GM15510 (cell line): ENCODE data around the gene SUFU.
A peak's percentile ranks its signal among the peaks of the same experiment; 100 is the strongest.

Experiments
- POLR2A ChIP-seq: IDR thresholded peaks from 3 replicates; pipeline ENCODE4 v1.6.1; 2011; ENCODE audit warnings: borderline replicate concordance; ENCODE audit not compliant: insufficient read length; ENCODE audit errors: extremely low read depth

SUFU gene

DNA sequence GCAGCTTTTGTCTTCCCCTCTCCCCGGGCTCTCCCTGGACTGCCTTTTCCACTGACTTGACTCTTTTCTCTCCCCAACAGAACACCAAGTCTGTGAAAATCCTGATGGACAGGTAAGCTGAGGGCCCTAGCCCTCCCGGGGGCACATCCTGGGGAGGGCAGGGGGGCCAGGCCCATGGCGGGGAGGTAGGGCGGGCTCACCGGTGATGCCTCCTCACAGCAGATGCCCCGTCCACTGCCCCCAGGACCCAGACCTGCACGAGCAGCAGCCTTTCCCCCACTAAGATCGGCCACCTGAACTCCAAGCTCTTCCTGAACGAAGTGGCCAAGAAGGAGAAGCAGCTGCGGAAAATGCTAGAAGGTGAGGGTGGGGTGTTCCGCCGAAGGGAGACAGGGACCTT lies 152.3 kb downstream of the SUFU start:
- TF ChIP-seq POLR2A = no peak

DNA sequence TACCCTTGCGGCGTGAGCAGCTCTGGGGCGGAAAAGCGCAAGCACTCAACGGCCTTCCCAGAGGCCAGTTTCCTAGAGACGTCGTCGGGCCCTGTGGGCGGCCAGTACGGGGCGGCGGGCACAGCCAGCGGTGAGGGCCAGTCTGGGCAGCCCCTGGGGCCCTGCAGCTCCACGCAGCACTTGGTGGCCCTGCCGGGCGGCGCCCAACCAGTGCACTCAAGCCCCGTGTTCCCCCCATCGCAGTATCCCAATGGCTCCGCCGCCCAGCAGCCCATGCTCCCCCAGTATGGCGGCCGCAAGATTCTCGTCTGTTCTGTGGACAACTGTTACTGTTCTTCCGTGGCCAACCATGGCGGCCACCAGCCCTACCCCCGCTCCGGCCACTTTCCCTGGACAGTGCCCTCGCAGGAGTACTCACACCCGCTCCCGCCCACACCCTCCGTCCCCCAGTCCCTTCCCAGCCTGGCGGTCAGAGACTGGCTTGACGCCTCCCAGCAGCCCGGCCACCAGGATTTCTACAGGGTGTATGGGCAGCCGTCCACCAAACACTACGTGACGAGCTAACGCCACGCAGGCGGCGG lies 153.1 kb downstream of the SUFU start:
- no peak for TF ChIP-seq POLR2A

GRCh38 chr10:102657451-102657850 lies 153.7 kb downstream of the SUFU start:
- no peak for TF ChIP-seq POLR2A

DNA sequence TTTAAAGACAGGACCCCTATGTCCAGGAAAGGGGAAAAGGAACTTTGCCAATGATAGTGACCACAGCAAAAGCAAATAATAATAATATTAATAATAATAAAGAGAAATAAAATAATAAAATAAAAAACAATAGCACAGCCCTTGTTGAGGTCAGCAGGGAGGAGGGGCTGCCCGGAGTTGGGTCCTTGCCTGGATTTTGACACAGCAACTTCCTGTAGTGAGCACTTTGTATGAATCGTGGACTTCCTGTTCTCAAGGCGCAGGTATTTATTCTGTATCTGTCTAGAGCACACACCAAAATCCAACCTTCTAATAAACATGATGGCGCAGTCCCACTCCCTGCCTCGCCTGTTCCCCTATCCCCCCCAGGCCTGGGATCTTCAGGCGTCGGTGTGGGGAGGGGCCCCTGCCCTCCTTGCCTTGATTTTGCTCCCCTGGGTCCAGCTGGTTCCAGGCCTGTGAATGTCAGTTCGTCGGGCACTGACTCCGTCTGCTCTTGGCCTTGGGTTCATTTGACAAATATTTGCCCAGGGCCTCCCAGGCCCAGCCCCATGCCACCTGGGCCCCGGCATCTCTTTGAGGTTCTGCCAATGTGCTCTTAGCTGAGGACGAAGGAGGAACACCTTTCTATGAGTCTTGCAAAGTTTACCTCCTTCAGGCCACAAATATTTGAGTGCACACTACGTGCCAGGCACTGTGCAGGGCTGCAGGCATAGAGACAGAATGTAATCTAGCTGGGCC lies 154.4 kb downstream of the SUFU start:
- TF ChIP-seq POLR2A = no peak

GRCh38 chr10:102658802-102659201 lies 155.0 kb downstream of the SUFU start:
- TF ChIP-seq POLR2A = no peak

DNA sequence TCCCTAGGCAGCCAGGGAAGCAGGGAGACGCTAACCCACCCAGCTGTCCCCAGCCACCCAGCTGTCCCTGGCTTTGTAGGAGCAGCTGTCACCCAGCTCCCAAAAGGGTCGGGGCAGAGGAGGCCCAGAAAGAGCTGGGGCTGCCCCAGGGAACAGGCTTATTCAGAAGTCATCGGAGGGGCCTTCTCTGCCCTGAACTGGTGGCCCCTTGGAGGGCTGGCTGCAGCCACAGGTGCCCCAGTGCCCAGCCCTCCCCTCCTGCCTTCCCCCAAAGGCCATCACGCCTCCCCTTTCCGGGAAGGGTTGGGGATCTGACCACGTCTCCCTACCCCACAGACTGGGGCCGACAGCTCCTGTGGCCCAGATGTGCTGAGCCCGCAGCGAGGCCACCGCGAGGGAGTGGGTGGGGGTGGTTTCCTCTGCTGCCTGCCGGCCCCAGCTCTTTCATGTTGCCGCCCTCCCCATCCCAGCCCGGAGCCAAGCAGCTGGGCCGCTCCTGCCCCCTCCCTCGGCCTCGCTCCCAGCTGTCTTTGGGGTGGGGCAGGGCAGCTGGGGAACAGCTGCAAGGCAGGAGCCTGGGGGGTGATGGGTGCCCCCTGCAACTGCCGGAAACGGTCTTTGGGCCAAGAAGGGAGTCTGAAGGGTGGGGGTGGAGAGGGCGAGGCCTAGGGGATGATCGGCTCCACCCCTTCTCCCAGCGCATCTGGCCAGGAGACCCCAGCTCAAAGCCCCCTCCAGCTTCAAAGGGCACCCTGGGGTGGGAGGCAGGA lies 157.3 kb downstream of the SUFU start:
- TF ChIP-seq POLR2A = peak; percentile 51

- no peak for TF ChIP-seq POLR2A
These were observed 157.9 kb downstream of the SUFU start for GRCh38 chr10:102661658-102662028.

- TF ChIP-seq POLR2A = no peak
These were observed 162.2 kb downstream of the SUFU start for GRCh38 chr10:102665904-102666509.

- no peak for TF ChIP-seq POLR2A
These were observed 164.7 kb downstream of the SUFU start for GRCh38 chr10:102668326-102669107.

- no peak for TF ChIP-seq POLR2A
These were observed 165.7 kb downstream of the SUFU start for GRCh38 chr10:102669206-102670064.

DNA sequence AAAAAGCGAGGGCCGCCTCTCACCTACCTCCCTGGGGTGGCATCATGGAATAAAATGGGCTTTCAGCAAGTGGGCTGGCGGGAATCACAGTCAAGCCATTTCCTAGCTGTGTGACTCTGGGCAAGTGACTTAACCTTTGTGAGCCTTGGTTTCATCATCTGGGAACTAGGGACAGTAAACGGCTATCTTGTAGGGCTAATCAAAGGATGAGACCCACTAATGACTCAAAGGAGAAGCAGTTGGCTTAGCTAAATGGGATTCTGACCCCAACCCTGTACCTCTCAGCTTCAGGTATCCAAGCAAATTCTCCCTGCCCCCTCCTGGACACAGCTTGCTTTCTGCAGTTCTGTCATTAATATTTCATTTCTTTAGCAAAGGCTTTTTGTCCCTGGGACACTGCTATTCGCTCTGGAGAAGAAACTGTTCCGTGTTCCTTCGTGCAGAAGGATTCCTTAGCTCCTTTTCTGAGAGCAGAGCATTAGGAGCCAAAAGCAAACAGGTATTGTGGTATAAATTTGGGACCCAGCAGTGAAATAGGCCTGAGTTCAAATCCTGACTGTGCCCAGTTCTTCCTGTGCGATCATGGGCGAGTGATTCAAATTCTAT lies 166.4 kb downstream of the SUFU start:
- no peak for TF ChIP-seq POLR2A

DNA sequence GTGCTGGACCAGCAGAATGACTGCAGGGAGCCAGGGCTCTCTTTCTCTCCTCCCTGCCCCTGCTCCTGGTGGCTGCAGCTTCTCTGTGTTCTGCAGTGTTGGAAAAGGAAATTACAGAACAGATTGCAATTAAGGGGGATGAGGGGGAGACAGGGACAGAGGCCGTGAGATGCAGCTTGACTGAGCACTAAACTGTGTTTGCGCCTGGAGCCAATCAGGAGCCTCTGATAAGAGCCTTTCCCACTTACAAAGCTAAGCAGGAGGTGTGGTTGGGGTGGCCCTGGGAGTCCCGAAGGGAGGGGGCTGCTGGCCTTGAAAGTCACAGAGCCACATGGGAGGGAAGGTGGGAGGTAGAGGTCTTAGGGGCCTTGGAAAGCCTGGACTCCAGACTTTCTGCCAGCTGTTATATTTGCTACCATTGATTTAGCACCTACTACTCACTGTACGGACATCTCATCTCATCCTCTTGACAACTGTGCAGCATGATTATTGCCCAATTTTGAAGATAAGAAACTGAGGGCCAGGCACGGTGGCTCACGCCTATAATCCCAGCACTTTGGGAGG lies 167.2 kb downstream of the SUFU start:
- TF ChIP-seq POLR2A = no peak

GRCh38 chr10:102673236-102673818 lies 169.6 kb downstream of the SUFU start:
- TF ChIP-seq POLR2A = no peak

DNA sequence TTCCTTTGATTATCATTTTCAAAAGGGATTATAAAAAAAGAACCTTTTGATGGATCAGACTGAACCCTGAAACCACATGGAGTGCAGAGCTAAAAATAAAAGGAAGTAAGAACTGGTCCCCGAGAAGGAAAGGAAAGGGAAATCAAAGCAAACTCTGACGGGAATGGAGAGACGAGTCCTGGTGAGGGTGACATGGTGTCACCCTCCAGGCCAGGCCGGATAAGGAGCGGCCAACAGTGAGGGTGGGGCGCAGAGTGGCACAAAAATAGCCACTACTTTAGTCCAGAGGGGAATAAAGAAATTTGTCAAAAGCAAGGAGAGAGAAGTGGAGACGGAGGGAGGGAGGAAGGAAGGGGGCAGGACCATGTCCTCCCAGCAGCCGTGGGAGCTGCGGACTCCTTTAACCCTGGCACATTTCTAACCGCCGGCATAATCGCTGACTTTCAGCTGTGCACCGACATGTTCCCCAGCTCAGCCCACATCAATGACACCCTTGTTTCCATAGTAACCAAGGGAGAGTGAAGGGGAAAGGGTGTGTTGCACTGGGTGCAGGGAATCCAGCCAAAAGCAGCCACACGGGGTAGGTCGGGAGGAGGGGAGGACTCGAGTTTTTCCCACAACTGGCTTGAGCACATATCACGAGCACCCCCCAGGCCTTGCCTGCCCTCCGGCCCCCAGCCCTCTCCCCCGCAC lies 170.2 kb downstream of the SUFU start:
- no peak for TF ChIP-seq POLR2A
